IPS-15b (cell line): ENCODE data around the gene CALD1.

Experiments used
- H3K27me3 ChIP-seq: one replicate; pipeline ENCODE4 v1.6.1; 2013; ENCODE audit warnings: low read length; ENCODE audit not compliant: control insufficient read depth, insufficient read depth
- H3K36me3 ChIP-seq: one replicate; pipeline ENCODE4 v1.6.1; 2013; ENCODE audit warnings: low read length; ENCODE audit not compliant: control insufficient read depth, insufficient read depth
- H3K4me1 ChIP-seq: one replicate; pipeline ENCODE4 v1.6.1; 2013; ENCODE audit warnings: mild to moderate bottlenecking, low read length; ENCODE audit not compliant: control insufficient read depth, insufficient read depth
- H3K4me3 ChIP-seq: one replicate; pipeline ENCODE4 v1.5.1; 2013; ENCODE audit warnings: low read depth, low read length
- H3K9ac ChIP-seq: one replicate; pipeline ENCODE4 v1.6.1; 2013; ENCODE audit warnings: low read depth, mild to moderate bottlenecking, low read length
- H3K9me3 ChIP-seq: one replicate; pipeline ENCODE4 v1.6.1; 2013; ENCODE audit warnings: mild to moderate bottlenecking, low read length; ENCODE audit not compliant: control insufficient read depth, insufficient read depth

Gene CALD1

GRCh38 chr7:134778941-134779740 lies at the start of gene CALD1:
CALD1 (plus strand) TSS chr7:134779634; CDS start chr7:134867734, 88,100 bp downstream.
- Histone ChIP-seq H3K36me3 (no peaks in the 10 kb centered on the region), H3K9ac (peak within 1 kb of the TSS; percentile 70), H3K4me1 (peaks cover 23% of the 10 kb centered on the region), H3K4me3 (peak within 1 kb of the TSS; percentile 76), H3K9me3 (no peaks in the 10 kb centered on the region), H3K27me3 (no peaks in the 10 kb centered on the region)

GRCh38 chr7:134729895-134730294 lies 49.5 kb upstream of the CALD1 start:
- Histone ChIP-seq H3K4me1 (no peaks in the 10 kb centered on the region), H3K9ac (no peak overlapping the region), H3K27me3 (no peaks in the 10 kb centered on the region)

GRCh38 chr7:134730411-134730829 lies 49.0 kb upstream of the CALD1 start:
- H3K9ac ChIP-seq, result no peak overlapping the region
- no peak overlapping the region for H3K4me3 ChIP-seq
- no peaks in the 10 kb centered on the region for H3K36me3 ChIP-seq
- H3K27me3 ChIP-seq, result no peaks in the 10 kb centered on the region
- H3K4me1 ChIP-seq, result no peaks in the 10 kb centered on the region
- no peaks in the 10 kb centered on the region for H3K9me3 ChIP-seq

More at GRCh38 chr7:134729895-134730294, 49.5 kb upstream of the CALD1 start:
- H3K36me3 ChIP-seq, result no peaks in the 10 kb centered on the region
- H3K9me3 ChIP-seq, result no peaks in the 10 kb centered on the region
- no peak overlapping the region for H3K4me3 ChIP-seq

GRCh38 chr7:134731616-134732015 lies 47.8 kb upstream of the CALD1 start:
- H3K36me3 ChIP-seq, result no peaks in the 10 kb centered on the region

GRCh38 chr7:134732728-134733127 lies 46.7 kb upstream of the CALD1 start:
- no peak overlapping the region for H3K9ac ChIP-seq
- no peaks in the 10 kb centered on the region for H3K27me3 ChIP-seq
- H3K9me3 ChIP-seq, result no peaks in the 10 kb centered on the region
- no peak overlapping the region for H3K4me3 ChIP-seq
- H3K4me1 ChIP-seq, result no peaks in the 10 kb centered on the region
- no peaks in the 10 kb centered on the region for H3K36me3 ChIP-seq

More at GRCh38 chr7:134731616-134732015, 47.8 kb upstream of the CALD1 start:
- Histone ChIP-seq H3K9me3 (no peaks in the 10 kb centered on the region), H3K4me1 (no peaks in the 10 kb centered on the region), H3K4me3 (no peak overlapping the region), H3K9ac (no peak overlapping the region), H3K27me3 (no peaks in the 10 kb centered on the region)

- Histone ChIP-seq H3K27me3 (no peaks in the 10 kb centered on the region), H3K36me3 (no peaks in the 10 kb centered on the region), H3K9ac (no peak overlapping the region), H3K4me3 (no peak overlapping the region), H3K4me1 (no peaks in the 10 kb centered on the region), H3K9me3 (no peaks in the 10 kb centered on the region)
Measured at GRCh38 chr7:134736381-134736780, 43.1 kb upstream of the CALD1 start.

- no peaks in the 10 kb centered on the region for H3K27me3 ChIP-seq
- H3K36me3 ChIP-seq, result no peaks in the 10 kb centered on the region
- H3K9me3 ChIP-seq, result no peaks in the 10 kb centered on the region
- no peak overlapping the region for H3K9ac ChIP-seq
- H3K4me1 ChIP-seq, result peaks cover 2% of the 10 kb centered on the region
- H3K4me3 ChIP-seq, result no peak overlapping the region
Measured at GRCh38 chr7:134737566-134738345, 41.7 kb upstream of the CALD1 start.

GRCh38 chr7:134739362-134739761 lies 40.1 kb upstream of the CALD1 start:
- H3K4me3 ChIP-seq, result no peak overlapping the region
- H3K4me1 ChIP-seq, result peaks cover 4% of the 10 kb centered on the region
- H3K9ac ChIP-seq, result no peak overlapping the region
- H3K27me3 ChIP-seq, result no peaks in the 10 kb centered on the region
- H3K9me3 ChIP-seq, result no peaks in the 10 kb centered on the region
- no peaks in the 10 kb centered on the region for H3K36me3 ChIP-seq

GRCh38 chr7:134740376-134740775 lies 39.1 kb upstream of the CALD1 start:
- Histone ChIP-seq H3K27me3 (no peaks in the 10 kb centered on the region), H3K9ac (no peak overlapping the region), H3K4me1 (peaks cover 9% of the 10 kb centered on the region), H3K4me3 (no peak overlapping the region), H3K9me3 (no peaks in the 10 kb centered on the region), H3K36me3 (no peaks in the 10 kb centered on the region)

GRCh38 chr7:134741907-134742635 lies 37.4 kb upstream of the CALD1 start:
- Histone ChIP-seq H3K4me1 (peaks cover 9% of the 10 kb centered on the region), H3K9me3 (no peaks in the 10 kb centered on the region), H3K9ac (no peak overlapping the region), H3K27me3 (no peaks in the 10 kb centered on the region), H3K4me3 (no peak overlapping the region), H3K36me3 (no peaks in the 10 kb centered on the region)

GRCh38 chr7:134742688-134743350 lies 36.6 kb upstream of the CALD1 start:
- no peak overlapping the region for H3K9ac ChIP-seq

More at GRCh38 chr7:134742688-134743350, 36.6 kb upstream of the CALD1 start:
- peaks cover 9% of the 10 kb centered on the region for H3K4me1 ChIP-seq
- no peaks in the 10 kb centered on the region for H3K27me3 ChIP-seq
- H3K4me3 ChIP-seq, result no peak overlapping the region
- no peaks in the 10 kb centered on the region for H3K9me3 ChIP-seq
- H3K36me3 ChIP-seq, result no peaks in the 10 kb centered on the region
